GM19099 (cell line): Measurements from ENCODE around the gene HNRNPA3.

ENCODE experiments used
- POLR2A ChIP-seq: IDR thresholded peaks from 3 replicates; pipeline ENCODE4 v1.6.1; 2011; ENCODE audit warnings: low read depth; ENCODE audit not compliant: insufficient read length; ENCODE audit errors: extremely low read depth

The HNRNPA3 gene

GRCh38 chr2:177243073-177243472 is 30.5 kb downstream of the HNRNPA3 start:
- TF ChIP-seq POLR2A: no peak

- TF ChIP-seq POLR2A: no peak
Measured at GRCh38 chr2:177243476-177243875, 30.9 kb downstream of the HNRNPA3 start.

DNA sequence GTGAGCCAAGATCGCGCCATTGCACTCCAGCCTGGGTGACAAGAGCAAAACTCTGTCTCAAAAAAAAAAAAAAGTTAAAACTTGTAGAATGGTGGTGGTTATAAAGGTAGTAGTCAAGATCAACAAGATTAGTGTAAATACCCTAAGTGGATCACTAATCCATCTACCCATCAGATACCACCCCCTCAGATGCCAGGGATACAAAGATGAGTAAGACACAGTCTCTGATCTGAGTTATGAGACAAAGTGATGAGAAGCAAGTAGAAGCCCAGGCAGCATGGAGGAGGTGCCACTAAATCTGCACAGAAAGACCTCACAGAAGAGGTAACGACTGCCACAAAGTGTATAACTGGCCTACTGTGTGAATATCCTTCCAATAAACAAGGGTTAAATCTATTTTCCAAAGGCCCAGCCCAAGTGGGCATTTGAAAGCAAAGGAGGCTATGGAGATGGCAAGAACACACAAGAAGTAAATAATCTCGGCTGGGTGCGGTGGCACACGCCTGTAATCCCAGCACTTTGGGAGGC is 31.7 kb downstream of the HNRNPA3 start:
- TF ChIP-seq POLR2A: no peak

- no peak for TF ChIP-seq POLR2A
Measured at GRCh38 chr2:177245010-177245422, 32.4 kb downstream of the HNRNPA3 start.

DNA sequence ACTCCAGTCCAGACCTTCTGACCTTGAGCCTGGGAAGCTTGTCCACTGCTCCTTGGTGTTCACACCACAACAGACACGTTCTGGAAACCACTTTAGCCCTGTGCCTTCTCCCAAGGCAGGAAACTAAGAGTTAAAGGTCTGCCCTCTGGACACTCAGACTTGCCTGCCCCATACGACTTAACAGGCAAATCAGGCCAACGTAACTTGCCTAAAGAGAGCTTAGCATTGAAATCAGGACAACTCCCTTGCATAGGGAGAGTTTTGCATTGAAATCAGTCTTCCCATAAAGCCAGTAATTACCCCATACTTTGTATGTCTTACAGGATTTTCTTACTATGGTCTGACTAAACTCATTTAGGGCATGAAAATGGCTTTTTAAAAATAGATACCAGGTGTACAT is 33.4 kb downstream of the HNRNPA3 start:
- no peak for TF ChIP-seq POLR2A

DNA sequence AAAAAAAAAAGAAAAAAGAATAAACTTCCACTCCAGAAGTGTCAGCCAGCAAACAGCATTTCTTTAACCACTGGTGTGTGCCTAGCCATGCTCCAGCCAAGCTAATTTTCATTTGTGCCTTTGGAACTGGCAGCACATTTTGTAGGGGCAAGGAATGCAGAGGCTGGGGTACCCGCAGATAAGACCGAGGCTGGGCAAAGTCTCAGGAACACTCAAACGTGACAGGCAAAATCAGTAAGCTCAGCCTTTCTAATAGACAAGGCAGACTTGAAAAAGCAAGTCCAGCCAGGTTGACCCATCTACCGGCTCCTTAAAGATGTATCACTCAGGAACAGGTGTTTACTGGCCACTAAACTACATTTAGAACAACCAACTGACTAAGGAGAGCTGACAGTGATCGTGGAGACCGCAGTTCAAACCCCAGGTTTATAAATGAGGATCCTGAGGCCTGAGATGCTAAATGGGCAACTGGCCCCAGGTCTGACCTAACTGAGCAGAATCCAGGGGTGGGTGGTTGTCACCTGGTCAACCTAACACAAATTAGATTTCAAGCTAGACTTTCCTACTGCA is 35.2 kb downstream of the HNRNPA3 start:
- TF ChIP-seq POLR2A: no peak

GRCh38 chr2:177249038-177249437 is 36.4 kb downstream of the HNRNPA3 start:
- no peak for TF ChIP-seq POLR2A

DNA sequence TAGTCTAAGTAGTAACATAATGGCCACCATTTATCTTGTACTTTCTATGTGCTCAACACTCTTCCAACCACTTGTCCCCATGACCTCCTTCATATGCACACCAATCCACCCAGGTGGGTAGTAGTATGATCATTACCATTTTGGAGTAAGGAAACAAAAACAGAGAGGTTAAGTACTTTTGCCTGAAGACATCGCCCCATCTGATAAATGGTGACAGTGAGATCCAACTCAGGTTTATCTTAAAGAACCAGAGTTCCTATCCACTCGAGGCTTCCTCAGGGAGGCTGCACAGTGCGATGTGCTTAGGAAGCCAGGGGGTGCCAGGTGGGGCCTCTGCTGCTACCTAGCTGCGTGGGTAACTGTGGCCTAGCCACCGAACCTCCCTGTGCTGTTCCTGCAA is 37.9 kb downstream of the HNRNPA3 start:
- TF ChIP-seq POLR2A: no peak

DNA sequence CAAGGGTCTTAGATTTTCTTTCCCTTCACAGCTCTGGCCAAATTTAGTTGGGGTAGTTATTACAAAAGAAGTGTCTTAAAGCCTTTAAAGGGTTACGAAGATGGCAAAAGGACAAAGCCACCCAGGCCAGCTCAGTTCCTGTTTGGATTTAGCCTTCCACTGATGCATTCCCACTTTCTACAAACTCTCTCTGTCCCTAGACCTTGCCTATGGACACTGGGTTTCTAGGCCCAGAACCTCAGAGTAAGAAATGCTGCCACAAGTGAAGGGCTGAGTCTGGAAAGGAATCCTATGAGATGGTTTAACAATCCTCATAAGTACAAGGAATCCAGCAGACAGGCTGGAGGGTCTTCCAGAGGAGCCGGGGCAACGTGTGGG is 38.6 kb downstream of the HNRNPA3 start:
- no peak for TF ChIP-seq POLR2A

DNA sequence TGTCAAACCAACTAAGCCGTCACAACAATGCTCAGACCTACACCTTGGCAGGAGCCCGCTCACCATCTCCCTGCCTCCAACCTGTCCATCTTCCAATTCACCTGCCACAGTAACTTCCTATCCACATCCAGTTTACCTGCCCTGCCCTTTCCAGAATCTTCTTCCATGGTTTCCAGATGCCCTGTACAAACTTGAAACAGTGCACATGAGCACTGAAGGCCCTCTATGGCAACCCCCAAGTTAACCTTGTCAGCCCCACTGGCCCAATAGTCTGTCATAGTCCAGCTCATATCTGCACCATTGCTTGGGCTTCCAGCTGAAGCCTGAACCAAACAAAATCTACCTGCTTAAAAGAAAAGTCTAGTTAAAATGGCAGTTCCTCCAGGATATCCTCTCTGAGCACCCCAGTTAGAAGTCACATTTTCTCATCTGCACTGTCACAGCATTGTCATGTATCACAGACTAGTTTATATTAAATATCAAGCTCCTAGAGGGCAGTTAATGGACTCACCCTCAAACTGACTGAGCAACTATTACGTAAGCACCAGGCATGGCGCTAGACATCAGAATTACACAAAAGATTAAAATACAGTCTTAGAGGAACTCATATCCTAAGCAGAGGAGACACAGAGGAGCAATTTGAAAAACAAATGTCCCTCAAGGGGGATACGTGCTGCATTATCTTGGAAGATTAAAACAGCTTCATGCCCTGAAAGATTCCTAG is 40.4 kb downstream of the HNRNPA3 start:
- TF ChIP-seq POLR2A: no peak

GRCh38 chr2:177253704-177254103 is 41.1 kb downstream of the HNRNPA3 start:
- no peak for TF ChIP-seq POLR2A

DNA sequence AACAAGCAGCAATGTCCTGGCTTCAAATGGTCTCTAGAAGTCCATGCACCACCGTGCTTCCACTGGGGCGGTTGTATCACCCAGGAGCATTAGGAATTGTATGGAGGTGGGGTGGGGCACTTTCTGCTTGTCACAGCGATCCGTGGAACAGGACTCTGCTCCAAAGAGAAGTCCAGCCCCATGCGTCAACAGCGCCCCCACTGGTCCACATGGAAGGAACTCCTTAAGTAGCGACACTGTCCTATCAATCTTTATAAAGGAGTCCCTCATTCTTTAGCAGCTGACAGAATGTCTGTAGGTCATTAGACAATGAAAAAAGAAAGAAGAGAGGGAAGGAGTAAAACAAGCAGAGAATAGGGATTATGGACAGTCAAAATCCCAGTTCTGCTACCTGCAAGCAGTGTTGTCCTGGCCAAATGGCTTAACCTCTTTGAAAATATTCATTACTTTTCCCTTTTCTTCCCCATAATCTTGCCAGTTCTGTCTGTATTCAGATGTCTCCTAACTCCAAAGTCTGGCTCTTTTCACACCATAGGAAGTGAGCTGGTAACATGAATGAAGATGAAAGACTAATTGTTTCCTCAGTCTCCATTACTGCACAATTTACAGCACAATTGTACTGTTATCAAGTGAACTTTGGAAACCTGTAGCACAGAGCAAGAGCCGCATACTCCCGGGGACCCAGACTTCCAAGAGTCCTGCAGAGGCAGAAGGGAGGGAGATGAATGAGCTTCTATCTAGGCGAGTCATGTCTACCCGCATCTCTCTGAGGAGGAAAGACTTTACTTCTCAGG is 42.0 kb downstream of the HNRNPA3 start:
- TF ChIP-seq POLR2A: no peak

DNA sequence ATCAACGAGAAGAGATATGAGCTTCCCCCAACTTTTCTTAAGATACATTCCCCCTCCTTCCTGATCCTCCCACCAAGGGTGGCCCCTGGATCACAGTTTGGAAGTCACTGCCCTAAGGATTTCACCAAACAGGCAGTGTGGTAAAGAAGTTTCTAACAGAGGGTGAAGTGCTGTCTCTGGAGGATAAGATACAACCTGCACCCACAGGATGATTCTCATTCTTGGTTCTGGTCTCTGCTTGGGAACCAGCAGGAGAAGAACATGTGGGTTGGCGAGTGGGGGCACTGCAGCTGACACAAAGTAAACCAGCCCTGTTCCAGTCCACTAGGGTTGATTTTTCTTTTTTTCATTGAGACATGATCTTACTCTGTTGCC is 42.6 kb downstream of the HNRNPA3 start:
- TF ChIP-seq POLR2A: no peak

DNA sequence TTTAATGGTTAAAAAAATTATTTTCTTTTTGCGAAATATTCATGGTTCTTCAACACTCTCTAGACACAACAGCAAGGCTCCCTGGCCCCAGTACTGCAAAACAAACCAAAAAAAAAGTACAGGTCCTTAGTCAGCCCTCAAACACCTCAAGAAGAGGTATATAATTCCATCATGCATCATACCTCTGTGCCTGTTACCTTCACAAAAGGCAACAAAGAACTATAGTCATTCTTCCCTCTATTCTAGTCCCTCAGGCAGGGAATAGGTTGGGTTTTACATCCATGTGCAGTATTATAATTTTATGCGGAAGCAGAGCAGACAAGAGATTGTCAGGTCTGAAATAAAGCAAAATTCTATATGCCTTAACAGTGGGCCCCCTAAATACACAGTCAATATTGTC is 43.4 kb downstream of the HNRNPA3 start:
- TF ChIP-seq POLR2A: no peak

- no peak for TF ChIP-seq POLR2A
Measured at GRCh38 chr2:177256695-177257094, 44.1 kb downstream of the HNRNPA3 start.

DNA sequence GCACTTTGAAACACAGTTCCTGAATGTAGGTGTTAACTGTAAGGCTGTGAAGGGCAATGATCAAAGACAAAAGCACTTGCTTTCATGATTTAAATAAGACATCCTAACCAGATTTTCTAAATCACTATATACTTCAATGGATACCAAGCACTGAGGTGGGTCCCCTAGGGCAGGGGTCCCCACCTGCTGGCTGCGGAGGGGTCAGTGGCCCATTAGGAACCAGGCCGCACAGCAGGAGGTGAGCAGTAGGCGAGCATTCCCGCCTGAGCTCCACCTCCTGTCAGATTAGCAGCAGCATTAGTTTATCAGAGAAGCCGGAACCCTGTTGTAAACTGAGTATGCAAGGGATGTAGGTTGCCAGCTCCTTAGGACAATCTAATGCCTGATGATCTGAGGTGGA is 44.9 kb downstream of the HNRNPA3 start:
- no peak for TF ChIP-seq POLR2A
